Spinal cord (tissue), 4 donors: ENCODE measurements around the gene SLC22A17. TPM values are rescaled to one million over a fixed set of nuclear protein-coding genes. Genes with fewer than 3 reads are reported as not detected.

Experiments
- polyA plus RNA-seq, 2 donors: library from polyadenylated mRNA; unstranded; fragments of 120-200 nt; gene quantifications; one replicate each; pipeline ENCODE4 v1.2.1, GENCODE V29; 2013; ENCODE audit not compliant: insufficient read length in 2 of 2
- small RNA-seq: library from RNA; depleted of rRNA; stranded (forward); fragments of <200 nt; gene quantifications from one replicate; pipeline ENCODE3, GENCODE V24; 2014; ENCODE audit warnings: low replicate concordance
- total RNA-seq, 2 donors: library from RNA; depleted of rRNA in 1 of 2; stranded (reverse); fragments of 120-200 nt in 1 of 2; fragments of >200 nt in 1 of 2; gene quantifications; one replicate each; pipeline versions ENCODE4 v1.2.3 to v1.2.4, GENCODE V29; 2013 to 2014

The SLC22A17 gene
- total and polyA plus RNA-seq, 4 donors: 167 to 541 (median 413) TPM

Small RNAs within 50 kb of the gene (small RNA-seq; reads per million reads assigned to genes)
- not detected for gene MIR208A

Other genes starting within 250 kb of the SLC22A17 start
- gene CIROP, start 247.9 kb downstream of the SLC22A17 start, total RNA-seq: under 1 TPM; 0.10 to 0.61 TPM
- under 1 TPM; 0.06 to 0.10 TPM for gene CIROP, start 247.9 kb downstream of the SLC22A17 start, polyA plus RNA-seq
- 1 to 10 TPM in 1 of 2 donors, under 1 TPM in 1; 0.17 to 1.5 TPM for gene CEBPE, start 233.6 kb downstream of the SLC22A17 start, total RNA-seq
- gene CEBPE, start 233.6 kb downstream of the SLC22A17 start, polyA plus RNA-seq: not detected
- 10 to 100 TPM in 1 of 2 donors, 1 to 10 TPM in 1; 8.6 to 18.9 TPM for gene SLC7A8, start 169.2 kb downstream of the SLC22A17 start, total RNA-seq
- 10 to 100 TPM; 15.6 to 18.7 TPM for gene SLC7A8, start 169.2 kb downstream of the SLC22A17 start, polyA plus RNA-seq
- not detected for gene RNF212B, start 115.0 kb downstream of the SLC22A17 start, total RNA-seq
- not detected for gene RNF212B, start 115.0 kb downstream of the SLC22A17 start, polyA plus RNA-seq
- gene HOMEZ, start 66.8 kb downstream of the SLC22A17 start, total RNA-seq: 10 to 100 TPM in 1 of 2 donors, 1 to 10 TPM in 1; 4.9 to 15.0 TPM
- gene HOMEZ, start 66.8 kb downstream of the SLC22A17 start, polyA plus RNA-seq: 10 to 100 TPM; 12.0 to 13.5 TPM
- gene PPP1R3E, start 50.0 kb downstream of the SLC22A17 start, total RNA-seq: 10 to 100 TPM; 11.3 to 15.7 TPM
- gene PPP1R3E, start 50.0 kb downstream of the SLC22A17 start, polyA plus RNA-seq: 10 to 100 TPM; 30.7 to 37.2 TPM
- gene BCL2L2, start 46.1 kb downstream of the SLC22A17 start, total RNA-seq: 10 to 100 TPM; 22.4 to 27.7 TPM
- 10 to 100 TPM; 37.4 to 41.1 TPM for gene BCL2L2, start 46.1 kb downstream of the SLC22A17 start, polyA plus RNA-seq
- gene PABPN1, start 31.4 kb downstream of the SLC22A17 start, total RNA-seq: 100 to 1,000 TPM in 1 of 2 donors, 10 to 100 TPM in 1; 94.9 to 117 TPM
- 100 to 1,000 TPM; 235 to 282 TPM for gene PABPN1, start 31.4 kb downstream of the SLC22A17 start, polyA plus RNA-seq
- 10 to 100 TPM; 11.1 to 26.5 TPM for gene EFS, start 12.3 kb upstream of the SLC22A17 start, total RNA-seq
- gene EFS, start 12.3 kb upstream of the SLC22A17 start, polyA plus RNA-seq: 10 to 100 TPM; 42.7 to 45.6 TPM
- not detected for gene IL25, start 19.9 kb upstream of the SLC22A17 start, total RNA-seq
- not detected for gene IL25, start 19.9 kb upstream of the SLC22A17 start, polyA plus RNA-seq
- gene CMTM5, start 24.2 kb upstream of the SLC22A17 start, total RNA-seq: 10 to 100 TPM; 33.9 to 46.7 TPM
- 10 to 100 TPM; 71.8 to 78.2 TPM for gene CMTM5, start 24.2 kb upstream of the SLC22A17 start, polyA plus RNA-seq
- gene MYH6, start 55.4 kb upstream of the SLC22A17 start, total RNA-seq: under 1 TPM in 1 of 2 donors, not detected in 1; 0.11 TPM
- gene MYH6, start 55.4 kb upstream of the SLC22A17 start, polyA plus RNA-seq: under 1 TPM in 1 of 2 donors, not detected in 1; 0.16 TPM
- gene MYH7, start 82.8 kb upstream of the SLC22A17 start, total RNA-seq: 1 to 10 TPM in 1 of 2 donors, under 1 TPM in 1; 0.99 to 1.2 TPM
- gene MYH7, start 82.8 kb upstream of the SLC22A17 start, polyA plus RNA-seq: 1 to 10 TPM; 2.2 to 2.9 TPM
- gene NGDN, start 116.8 kb upstream of the SLC22A17 start, total RNA-seq: 10 to 100 TPM; 47.4 to 51.8 TPM
- 10 to 100 TPM; 49.0 to 53.5 TPM for gene NGDN, start 116.8 kb upstream of the SLC22A17 start, polyA plus RNA-seq
- gene ZFHX2, start 198.9 kb upstream of the SLC22A17 start, total RNA-seq: 1 to 10 TPM; 1.8 to 4.9 TPM
- 10 to 100 TPM; 23.8 to 31.3 TPM for gene ZFHX2, start 198.9 kb upstream of the SLC22A17 start, polyA plus RNA-seq
- gene THTPA, start 203.4 kb upstream of the SLC22A17 start, total RNA-seq: 10 to 100 TPM; 15.1 to 16.5 TPM
- gene THTPA, start 203.4 kb upstream of the SLC22A17 start, polyA plus RNA-seq: 10 to 100 TPM; 35.6 to 36.7 TPM
- 10 to 100 TPM; 16.4 to 35.5 TPM for gene AP1G2, start 214.9 kb upstream of the SLC22A17 start, total RNA-seq
- gene AP1G2, start 214.9 kb upstream of the SLC22A17 start, polyA plus RNA-seq: 10 to 100 TPM; 57.6 to 82.3 TPM
- 10 to 100 TPM; 12.5 to 23.7 TPM for gene JPH4, start 225.9 kb upstream of the SLC22A17 start, total RNA-seq
- gene JPH4, start 225.9 kb upstream of the SLC22A17 start, polyA plus RNA-seq: 100 to 1,000 TPM; 125 to 132 TPM